Coronary artery (tissue), 2 donors: ENCODE results near the gene HARBI1.

Experiments
- DNase-seq: peaks from one replicate; pipeline ENCODE4 v3.0.0-alpha.2; 2017; ENCODE audit warnings: low spot score
- H3K27ac ChIP-seq, 2 donors: fragments of 200-600 bp; sonication (generic); one replicate each; pipeline ENCODE4 v1.5.1; 2016 to 2019
- H3K4me3 ChIP-seq: fragments of 200-600 bp; sonication (generic); 2 replicates; pipeline ENCODE4 v1.5.1; 2016; ENCODE audit warnings: mild to moderate bottlenecking, moderate library complexity
- TF ChIP-seq, protein P1 (sequence below): fragments of 200-600 bp; sonication (generic); IDR thresholded peaks from one replicate; pipeline ENCODE4 v1.5.1; 2019; ENCODE audit warnings: antibody characterized with exemption

The HARBI1 gene

DNA sequence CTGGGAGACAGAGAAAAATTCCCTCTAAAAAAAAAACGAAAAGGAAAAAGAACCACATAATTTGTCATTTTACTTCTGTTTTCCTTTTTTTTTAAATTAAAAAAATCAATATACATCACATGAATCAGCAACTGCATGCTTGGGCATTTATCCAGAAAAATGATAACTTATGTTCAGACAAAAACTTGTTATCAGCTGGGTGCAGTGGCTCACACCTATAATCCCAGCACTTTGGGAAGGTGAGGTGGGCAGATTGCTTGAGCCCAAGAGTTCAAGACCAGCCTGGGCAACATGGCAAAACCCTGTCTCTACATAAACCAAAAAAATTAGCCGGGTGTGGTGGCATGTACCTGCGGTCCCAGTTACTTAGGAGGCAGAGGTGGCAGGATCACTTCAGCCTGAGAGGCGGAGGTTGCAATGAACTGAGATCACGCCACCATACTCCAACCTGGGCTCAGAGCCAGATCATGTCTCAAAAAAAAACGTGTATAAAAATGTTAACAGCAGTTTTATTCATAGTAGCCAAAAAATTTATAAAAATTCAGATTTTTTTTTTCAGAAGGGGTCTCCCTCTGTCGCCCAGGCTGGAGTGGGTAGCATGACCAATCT, 51.7 kb downstream of the HARBI1 start:
- no peak for DNase-seq
- Histone ChIP-seq H3K27ac (no peak overlapping the region), H3K4me3 (no peak overlapping the region)
- TF ChIP-seq, protein P1, sequence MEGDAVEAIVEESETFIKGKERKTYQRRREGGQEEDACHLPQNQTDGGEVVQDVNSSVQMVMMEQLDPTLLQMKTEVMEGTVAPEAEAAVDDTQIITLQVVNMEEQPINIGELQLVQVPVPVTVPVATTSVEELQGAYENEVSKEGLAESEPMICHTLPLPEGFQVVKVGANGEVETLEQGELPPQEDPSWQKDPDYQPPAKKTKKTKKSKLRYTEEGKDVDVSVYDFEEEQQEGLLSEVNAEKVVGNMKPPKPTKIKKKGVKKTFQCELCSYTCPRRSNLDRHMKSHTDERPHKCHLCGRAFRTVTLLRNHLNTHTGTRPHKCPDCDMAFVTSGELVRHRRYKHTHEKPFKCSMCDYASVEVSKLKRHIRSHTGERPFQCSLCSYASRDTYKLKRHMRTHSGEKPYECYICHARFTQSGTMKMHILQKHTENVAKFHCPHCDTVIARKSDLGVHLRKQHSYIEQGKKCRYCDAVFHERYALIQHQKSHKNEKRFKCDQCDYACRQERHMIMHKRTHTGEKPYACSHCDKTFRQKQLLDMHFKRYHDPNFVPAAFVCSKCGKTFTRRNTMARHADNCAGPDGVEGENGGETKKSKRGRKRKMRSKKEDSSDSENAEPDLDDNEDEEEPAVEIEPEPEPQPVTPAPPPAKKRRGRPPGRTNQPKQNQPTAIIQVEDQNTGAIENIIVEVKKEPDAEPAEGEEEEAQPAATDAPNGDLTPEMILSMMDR, result no peak

DNA sequence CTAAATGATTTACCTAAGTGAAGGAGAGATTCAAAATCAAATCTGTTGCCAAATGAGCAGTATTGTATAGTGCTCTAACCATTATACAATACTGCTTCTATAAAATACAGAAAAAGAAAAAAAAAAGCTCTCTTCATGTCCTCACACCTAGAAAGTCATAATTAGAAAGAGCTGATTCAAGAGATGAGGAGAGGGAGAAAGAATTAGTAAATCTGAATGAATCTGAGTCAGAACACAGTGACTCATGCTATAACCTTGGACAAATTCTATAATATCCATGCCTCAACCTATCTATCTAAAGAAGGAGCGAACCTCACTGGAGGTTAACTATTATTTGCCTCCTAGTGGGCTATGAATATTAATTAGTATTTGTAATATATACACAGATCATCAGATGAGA, 52.6 kb downstream of the HARBI1 start:
- TF ChIP-seq, protein P1, result no peak
- DNase-seq, result no peak
- Histone ChIP-seq H3K4me3 (no peak overlapping the region), H3K27ac (no peak overlapping the region)

DNA sequence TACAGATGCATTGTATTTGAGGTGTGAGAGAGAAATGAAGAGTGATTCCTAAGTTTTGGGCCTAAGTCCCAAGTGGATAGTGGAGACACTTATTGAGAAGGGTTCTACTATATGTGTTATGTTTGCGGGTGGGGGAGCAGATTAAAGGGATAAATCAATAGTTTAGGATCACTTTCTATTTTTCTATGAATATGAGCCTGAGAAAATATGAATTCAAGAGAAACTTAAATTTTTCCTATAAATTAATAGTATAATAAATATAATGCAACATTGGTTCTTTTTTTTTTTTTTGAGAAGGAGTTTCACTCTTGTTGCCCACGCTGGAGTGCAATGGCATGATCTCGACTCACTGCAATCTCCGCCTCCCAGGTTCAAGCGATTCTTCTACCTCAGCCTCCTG, 54.5 kb downstream of the HARBI1 start:
- TF ChIP-seq, protein P1, result no peak
- H3K4me3 ChIP-seq, result no peak overlapping the region
- no peak overlapping the region for H3K27ac ChIP-seq
- DNase-seq, result no peak

DNA sequence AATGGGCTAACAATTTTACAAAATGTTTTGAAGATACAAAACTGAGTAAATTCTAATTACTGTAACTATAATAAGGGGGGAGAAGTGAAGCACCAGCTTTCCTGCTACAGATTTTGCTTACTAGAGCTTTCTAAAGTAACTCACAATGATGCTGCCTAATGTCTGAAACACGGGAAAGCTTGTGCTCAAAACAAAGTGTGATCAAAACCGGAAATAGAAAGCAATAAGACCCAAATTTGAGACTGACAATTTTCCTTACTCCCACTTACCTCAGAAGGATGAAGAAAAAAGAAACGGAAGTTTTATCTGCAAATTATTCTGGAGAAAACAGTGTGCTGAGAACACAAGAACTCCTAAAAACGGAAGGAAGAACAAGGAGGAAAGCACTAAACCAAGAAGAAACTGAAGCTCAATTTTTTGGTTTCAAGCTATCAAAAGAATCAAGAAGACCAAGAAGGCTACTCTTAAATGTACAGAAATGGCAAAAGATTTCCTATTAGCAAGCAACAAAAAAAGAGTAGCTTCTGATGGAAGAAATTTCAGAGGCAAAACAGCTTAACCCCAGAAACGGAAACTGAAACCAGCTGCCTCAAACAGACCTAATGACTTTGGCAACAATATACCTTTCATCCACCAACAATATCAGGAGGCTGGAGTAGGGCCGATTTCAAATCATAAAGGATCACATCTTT, 56.6 kb downstream of the HARBI1 start:
- H3K27ac ChIP-seq, result peak overlapping the region; percentile 62 to 76
- peak overlapping the region; percentile 57 for H3K4me3 ChIP-seq
- no peak for DNase-seq
- TF ChIP-seq, protein P1, result no peak

DNA sequence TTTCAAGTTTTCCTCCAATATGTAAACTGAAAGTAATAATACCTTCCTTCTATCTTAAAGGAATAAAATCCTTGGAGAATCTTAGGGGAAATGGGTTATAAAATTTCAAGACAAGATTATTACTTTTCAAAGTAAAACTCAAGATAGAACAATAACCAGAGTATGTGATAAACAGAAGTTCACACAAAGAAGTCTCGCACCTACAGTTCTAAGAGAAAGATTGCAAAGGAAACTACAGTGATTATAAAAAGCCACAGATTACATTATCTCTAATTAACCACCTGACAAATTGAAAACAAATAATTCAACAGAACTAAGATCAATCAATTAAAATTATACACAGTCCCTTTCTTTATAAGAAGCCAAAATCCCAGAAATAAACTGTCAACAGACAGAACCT, 57.2 kb downstream of the HARBI1 start:
- TF ChIP-seq, protein P1, result no peak
- no peak for DNase-seq
- Histone ChIP-seq H3K27ac (peak overlapping the region in 1 of 2 donors; percentile 62), H3K4me3 (no peak overlapping the region)

DNA sequence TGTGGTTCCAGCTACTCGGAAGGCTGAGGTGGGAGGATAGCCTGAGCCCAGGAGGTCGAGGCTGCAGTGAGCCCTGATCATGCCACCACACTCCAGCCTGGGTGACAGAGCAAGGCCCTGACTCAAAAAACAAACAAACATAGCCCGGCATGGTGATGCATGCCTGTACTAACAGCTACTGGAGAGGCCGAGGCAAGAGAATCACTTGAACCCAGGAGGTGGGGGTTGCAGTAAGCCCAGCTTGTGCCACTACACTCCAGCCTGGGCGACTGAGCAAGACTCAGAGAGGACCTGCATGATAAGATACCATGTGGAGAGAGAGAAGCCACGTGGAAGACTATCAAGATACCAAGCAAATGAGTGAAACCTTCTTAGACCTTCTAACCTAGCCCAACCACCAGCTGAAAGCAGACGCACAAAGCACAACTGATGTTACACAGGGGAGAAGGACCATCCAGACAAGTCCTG, 59.3 kb downstream of the HARBI1 start:
- H3K4me3 ChIP-seq, result no peak overlapping the region
- TF ChIP-seq, protein P1, result no peak
- H3K27ac ChIP-seq, result no peak overlapping the region

More for the DNA sequence above, 59.3 kb downstream of the HARBI1 start:
- no peak for DNase-seq
